ENCODE results near the gene ABHD2.
"Not testable (repeated sequence)": the region's sequence is repeated elsewhere in the genome, so short reads cannot be mapped to it uniquely, and the experiment has no call there.

ABHD2 gene, protein sequence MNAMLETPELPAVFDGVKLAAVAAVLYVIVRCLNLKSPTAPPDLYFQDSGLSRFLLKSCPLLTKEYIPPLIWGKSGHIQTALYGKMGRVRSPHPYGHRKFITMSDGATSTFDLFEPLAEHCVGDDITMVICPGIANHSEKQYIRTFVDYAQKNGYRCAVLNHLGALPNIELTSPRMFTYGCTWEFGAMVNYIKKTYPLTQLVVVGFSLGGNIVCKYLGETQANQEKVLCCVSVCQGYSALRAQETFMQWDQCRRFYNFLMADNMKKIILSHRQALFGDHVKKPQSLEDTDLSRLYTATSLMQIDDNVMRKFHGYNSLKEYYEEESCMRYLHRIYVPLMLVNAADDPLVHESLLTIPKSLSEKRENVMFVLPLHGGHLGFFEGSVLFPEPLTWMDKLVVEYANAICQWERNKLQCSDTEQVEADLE

DNA sequence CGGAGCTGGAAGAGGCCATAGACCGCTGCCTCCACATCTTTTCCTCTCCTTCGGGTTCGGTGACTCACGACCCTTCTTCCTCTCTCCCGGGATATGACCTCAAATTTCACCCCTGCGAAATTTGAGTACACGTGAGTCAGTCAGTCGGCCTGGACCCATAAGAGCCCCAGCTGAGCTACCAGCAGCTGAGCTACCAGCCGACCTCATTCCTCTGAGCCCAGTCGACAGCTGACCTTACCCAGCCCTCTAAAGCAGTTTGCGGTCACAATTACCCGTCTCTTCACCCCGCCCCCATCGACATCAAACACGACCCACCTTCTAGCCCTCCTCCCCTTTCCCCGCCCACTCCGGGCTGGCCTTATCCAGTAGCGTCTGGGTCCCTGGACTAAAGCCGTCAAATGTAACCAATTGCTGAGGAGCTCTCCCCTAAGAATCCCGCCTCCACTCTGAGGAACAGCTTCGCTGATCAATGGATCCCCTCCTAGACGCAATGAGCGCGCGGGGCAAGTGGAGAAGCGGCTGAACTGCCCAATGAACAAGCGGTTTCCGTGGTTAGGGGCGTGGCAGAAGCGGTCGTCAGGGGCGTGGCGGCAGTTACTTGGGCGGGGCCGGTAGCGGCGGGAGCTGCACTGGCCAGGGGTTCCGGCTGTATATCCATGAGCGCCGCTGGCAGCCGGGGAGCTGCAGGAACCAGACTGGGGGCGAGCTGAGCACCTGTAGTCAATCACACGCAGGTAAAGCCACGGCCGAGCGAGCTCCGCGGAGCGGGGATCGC lies at the start of gene ABHD2:
TSS of gene ABHD2 (plus strand) at position 627 of the 775 bp plus-strand sequence. CDS start 27,872 bp downstream, outside the sequence.
- TF ChIP-seq, protein P1, sequence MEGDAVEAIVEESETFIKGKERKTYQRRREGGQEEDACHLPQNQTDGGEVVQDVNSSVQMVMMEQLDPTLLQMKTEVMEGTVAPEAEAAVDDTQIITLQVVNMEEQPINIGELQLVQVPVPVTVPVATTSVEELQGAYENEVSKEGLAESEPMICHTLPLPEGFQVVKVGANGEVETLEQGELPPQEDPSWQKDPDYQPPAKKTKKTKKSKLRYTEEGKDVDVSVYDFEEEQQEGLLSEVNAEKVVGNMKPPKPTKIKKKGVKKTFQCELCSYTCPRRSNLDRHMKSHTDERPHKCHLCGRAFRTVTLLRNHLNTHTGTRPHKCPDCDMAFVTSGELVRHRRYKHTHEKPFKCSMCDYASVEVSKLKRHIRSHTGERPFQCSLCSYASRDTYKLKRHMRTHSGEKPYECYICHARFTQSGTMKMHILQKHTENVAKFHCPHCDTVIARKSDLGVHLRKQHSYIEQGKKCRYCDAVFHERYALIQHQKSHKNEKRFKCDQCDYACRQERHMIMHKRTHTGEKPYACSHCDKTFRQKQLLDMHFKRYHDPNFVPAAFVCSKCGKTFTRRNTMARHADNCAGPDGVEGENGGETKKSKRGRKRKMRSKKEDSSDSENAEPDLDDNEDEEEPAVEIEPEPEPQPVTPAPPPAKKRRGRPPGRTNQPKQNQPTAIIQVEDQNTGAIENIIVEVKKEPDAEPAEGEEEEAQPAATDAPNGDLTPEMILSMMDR (IDR thresholded peaks at IDR 0.05; ENCODE audit: insufficient read depth, low read depth, low read length, missing control alignments) = no peak
- peak within 1 kb of the TSS; percentile 83 for H3K4me3 ChIP-seq (ENCODE audit: low read length)
- DNase-seq (ENCODE audit: low read depth) = peak; percentile 100

DNA sequence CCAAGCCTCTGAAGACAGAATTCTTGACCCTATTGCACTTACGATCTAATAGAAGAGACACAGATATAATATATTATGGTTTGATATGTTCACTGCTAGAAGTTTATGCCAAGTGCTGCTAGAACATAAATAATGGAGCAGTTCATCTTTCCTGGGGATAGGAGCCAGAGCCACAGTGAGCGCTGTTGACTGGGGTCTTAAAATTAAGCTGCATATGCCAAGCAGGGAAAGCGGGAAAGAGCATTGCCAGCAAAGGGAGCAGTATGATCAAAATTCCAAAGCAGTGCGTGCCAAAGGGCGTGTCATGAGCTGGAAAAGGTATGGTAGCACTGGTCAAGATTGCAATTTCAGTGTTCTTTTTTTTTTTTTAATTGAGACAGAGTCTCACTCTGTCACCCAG lies 49.1 kb upstream of the ABHD2 start:
- TF ChIP-seq, protein P1 (IDR thresholded peaks at IDR 0.05; ENCODE audit: insufficient read depth, low read depth, low read length, missing control alignments) = no peak
- no peak overlapping the region for H3K4me3 ChIP-seq (ENCODE audit: low read length)
- DNase-seq (ENCODE audit: low read depth) = no peak

DNA sequence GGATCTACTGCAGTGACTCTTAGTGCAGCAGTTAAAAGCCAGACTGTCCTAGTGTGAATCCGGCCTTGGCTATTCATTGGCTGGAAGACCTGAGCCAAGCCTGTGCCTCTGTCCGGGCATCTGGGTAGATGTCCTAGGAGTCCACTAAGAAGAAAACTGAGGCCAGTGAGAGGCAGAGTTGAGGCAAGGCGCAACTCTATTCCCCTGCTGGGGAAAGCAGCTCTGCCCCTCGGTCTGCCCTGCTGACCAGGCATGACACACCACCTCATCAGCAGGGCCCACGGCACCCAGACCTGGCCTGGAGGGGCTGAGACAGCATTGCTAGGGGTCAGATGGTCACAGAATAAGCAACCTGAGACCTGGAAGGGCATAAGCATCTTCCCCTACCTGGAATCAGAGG lies 46.7 kb upstream of the ABHD2 start:
- TF ChIP-seq, protein P1 (IDR thresholded peaks at IDR 0.05; ENCODE audit: insufficient read depth, low read depth, low read length, missing control alignments) = no peak
- H3K4me3 ChIP-seq (ENCODE audit: low read length) = no peak overlapping the region

DNA sequence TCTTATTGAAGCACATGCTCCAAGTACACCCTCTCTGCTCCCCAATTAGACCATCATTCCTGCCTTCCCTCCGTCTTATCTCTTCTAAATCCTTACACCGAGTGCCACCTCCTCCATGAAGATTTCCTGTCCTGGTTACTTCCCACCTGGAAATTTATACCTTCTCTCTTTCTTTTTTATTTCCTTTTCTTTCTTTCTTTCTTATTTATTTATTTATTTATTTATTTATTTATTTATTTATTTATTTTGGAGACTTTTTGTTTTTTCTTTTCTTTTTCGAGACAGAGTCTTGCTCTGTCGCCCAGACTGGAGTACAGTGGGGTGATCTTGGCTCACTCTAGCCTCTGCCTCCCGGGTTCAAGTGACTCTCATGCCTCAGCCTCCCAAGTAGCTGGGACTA lies 45.9 kb upstream of the ABHD2 start:
- no peak for DNase-seq (ENCODE audit: low read depth)
- H3K4me3 ChIP-seq (ENCODE audit: low read length) = no peak overlapping the region
- TF ChIP-seq, protein P1 (IDR thresholded peaks at IDR 0.05; ENCODE audit: insufficient read depth, low read depth, low read length, missing control alignments) = no peak

More for the DNA sequence above, 46.7 kb upstream of the ABHD2 start:
- DNase-seq (ENCODE audit: low read depth) = no peak

DNA sequence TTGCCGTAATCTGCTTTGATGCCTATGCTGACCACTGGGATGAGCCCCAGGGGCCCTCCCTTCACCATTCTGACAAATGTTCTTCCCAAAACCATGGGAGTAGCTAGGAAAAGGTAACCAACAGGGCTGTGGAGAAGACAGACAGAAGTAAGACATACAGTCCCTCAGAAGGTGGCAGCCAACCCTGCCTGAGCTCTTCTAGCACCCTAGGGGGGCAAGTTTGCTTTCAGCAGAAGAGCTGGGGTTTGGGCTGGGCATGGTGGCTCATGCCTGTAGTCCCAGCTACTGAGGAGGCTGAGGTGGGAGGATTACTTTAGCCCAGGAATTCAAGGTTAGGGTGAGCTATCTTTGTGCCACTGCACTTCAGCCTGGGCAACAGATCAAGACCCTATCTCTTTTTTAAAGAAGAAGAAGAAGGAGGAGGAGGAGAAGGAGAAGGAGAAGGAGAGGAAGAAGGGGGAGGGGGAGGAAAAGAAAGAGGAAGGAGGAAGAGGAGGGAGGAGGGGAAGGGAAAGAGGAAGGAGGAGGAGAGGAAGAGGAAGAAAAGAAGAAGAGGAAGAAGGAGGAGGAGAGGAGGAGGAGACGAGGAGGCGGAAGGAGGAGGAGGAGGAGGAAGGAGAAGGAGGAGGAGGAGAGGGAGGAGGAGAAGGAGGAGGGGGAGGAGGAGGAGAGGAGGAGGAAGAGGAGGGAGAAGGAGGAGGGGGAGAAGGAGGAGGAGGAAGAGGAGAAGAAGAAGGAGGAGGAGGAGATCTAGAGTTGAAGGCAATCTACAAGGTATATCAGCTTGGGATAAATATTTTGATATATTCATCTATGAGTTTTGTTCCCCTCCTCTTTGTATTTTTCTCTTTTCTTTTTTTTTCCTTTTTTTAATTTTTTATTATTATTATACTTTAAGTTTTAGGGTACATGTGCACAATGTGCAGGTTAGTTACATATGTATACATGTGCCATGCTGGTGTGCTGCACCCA lies 44.9 kb upstream of the ABHD2 start:
- H3K4me3 ChIP-seq (ENCODE audit: low read length) = no peak overlapping the region
- no peak for DNase-seq (ENCODE audit: low read depth)
- TF ChIP-seq, protein P1 (IDR thresholded peaks at IDR 0.05; ENCODE audit: insufficient read depth, low read depth, low read length, missing control alignments) = no peak

DNA sequence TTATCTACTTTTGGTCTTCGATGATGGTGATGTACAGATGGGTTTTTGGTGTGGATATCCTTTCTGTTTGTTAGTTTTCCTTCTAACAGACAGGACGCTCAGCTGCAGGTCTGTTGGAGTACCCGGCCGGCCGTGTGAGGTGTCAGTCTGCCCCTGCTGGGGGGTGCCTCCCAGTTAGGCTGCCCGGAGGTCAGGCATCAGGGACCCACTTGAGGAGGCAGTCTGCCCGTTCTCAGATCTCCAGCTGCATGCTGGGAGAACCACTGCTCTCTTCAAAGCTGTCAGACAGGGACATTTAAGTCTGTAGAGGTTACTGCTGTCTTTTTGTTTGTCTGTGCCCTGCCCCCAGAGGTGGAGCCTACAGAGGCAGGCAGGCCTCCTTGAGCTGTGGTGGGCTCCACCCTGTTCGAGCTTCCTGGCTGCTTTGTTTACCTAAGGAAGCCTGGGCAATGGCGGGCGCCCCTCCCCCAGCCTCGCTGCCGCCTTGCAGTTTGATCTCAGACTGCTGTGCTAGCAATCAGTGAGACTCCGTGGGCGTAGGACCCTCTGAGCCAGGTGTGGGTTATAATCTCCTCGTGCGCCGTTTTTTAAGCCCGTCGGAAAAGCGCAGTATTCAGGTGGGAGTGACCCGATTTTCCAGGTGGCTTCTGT lies 39.1 kb upstream of the ABHD2 start:
- DNase-seq (ENCODE audit: low read depth); H3K4me3 ChIP-seq (ENCODE audit: low read length): not testable (repeated sequence)
